Neural cell (in vitro differentiated cells): ENCODE results near the gene DLG2.

Source experiments
- CTCF ChIP-seq: fragments of 450-650 bp; IDR thresholded peaks from 2 replicates; pipeline ENCODE4 v1.5.1; 2014; ENCODE audit warnings: antibody characterized with exemption, mild to moderate bottlenecking, moderate library complexity; ENCODE audit not compliant: poor library complexity, severe bottlenecking
- MXI1 ChIP-seq: fragments of 450-650 bp; conservative IDR thresholded peaks from 2 replicates; pipeline ENCODE4 v1.6.1; 2014; ENCODE audit warnings: antibody characterized with exemption, mild to moderate bottlenecking; ENCODE audit not compliant: poor library complexity, severe bottlenecking
- REST ChIP-seq: IDR thresholded peaks from 2 replicates; pipeline ENCODE4 v1.6.1; 2012; ENCODE audit warnings: borderline replicate concordance
- SMC3 ChIP-seq: fragments of 450-650 bp; conservative IDR thresholded peaks from 2 replicates; pipeline ENCODE4 v1.6.1; 2014; ENCODE audit warnings: antibody characterized with exemption, mild to moderate bottlenecking, moderate library complexity; ENCODE audit not compliant: poor library complexity

DNA sequence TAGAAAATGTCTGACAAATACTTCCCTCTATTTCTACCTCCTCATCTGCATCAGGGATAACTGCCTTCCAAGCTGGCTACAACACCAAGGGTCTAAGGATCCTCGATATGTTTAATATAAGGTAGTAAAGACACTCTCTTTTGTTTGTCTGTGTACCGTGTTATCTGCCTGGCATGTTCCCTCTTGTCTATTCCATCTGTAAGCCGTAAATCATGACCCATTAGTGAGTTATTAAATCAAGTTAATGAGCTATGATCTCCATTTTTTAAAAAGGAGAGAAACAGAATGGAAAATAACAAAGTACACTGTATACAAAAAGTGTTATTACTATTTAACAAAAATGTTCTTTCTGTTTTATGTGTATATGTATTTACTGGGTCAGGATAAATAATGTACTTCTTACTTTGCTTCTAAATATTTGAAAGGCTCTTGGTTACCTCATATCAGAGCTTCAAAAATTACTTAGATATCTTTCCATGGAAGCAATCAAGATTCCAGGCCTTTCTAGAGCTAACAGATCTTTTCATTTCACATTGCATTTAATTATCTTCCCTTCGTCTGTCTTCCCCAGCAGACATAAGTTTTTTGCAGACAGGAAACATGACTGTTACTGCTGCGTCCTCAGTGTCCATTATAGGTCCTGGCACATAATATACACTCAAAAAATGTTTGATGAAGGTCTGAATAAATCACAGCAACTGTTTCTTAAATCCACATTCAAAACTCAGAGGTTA, 1998.4 kb downstream of the DLG2 start:
- TF ChIP-seq MXI1 (no peak), CTCF (no peak), SMC3 (no peak), REST (no peak)
